ENCODE results near the gene POMT1.
"Not testable (repeated sequence)": the region's sequence is repeated elsewhere in the genome, so short reads cannot be mapped to it uniquely, and the experiment has no call there.

POMT1 gene

GRCh38 chr9:131505012-131505411 is 2.3 kb downstream of the POMT1 start:
- H3K36me3 ChIP-seq (ENCODE audit: insufficient read depth, low read depth, low read length): peaks cover 31% of the 10 kb centered on the region

GRCh38 chr9:131511416-131511815 is 8.7 kb downstream of the POMT1 start:
- Histone ChIP-seq H3K27me3 (ENCODE audit: insufficient read depth, low read length) (no peaks in the 10 kb centered on the region), H3K4me3 (ENCODE audit: low read length) (no peak overlapping the region), H3K27ac (ENCODE audit: low read length) (no peak overlapping the region), H3K36me3 (ENCODE audit: insufficient read depth, low read depth, low read length) (peaks cover 77% of the 10 kb centered on the region), H3K9me3 (ENCODE audit: insufficient read depth, low read depth, low read length) (no peaks in the 10 kb centered on the region), H3K4me1 (ENCODE audit: insufficient read depth, low read length) (no peaks in the 10 kb centered on the region), H3K9ac (ENCODE audit: low read depth, low read length) (no peak overlapping the region)

More at GRCh38 chr9:131505012-131505411, 2.3 kb downstream of the POMT1 start:
- Histone ChIP-seq H3K27ac (ENCODE audit: low read length) (no peak overlapping the region), H3K4me1 (ENCODE audit: insufficient read depth, low read length) (no peaks in the 10 kb centered on the region), H3K4me3 (ENCODE audit: low read length) (no peak overlapping the region), H3K27me3 (ENCODE audit: insufficient read depth, low read length) (peaks cover 14% of the 10 kb centered on the region), H3K9me3 (ENCODE audit: insufficient read depth, low read depth, low read length) (no peaks in the 10 kb centered on the region), H3K9ac (ENCODE audit: low read depth, low read length) (no peak overlapping the region)

GRCh38 chr9:131511880-131512279 is 9.2 kb downstream of the POMT1 start:
- H3K4me3 ChIP-seq (ENCODE audit: low read length): no peak overlapping the region
- H3K9ac ChIP-seq (ENCODE audit: low read depth, low read length): no peak overlapping the region
- H3K4me1 ChIP-seq (ENCODE audit: insufficient read depth, low read length): no peaks in the 10 kb centered on the region
- H3K9me3 ChIP-seq (ENCODE audit: insufficient read depth, low read depth, low read length): no peaks in the 10 kb centered on the region
- no peaks in the 10 kb centered on the region for H3K27me3 ChIP-seq (ENCODE audit: insufficient read depth, low read length)
- H3K36me3 ChIP-seq (ENCODE audit: insufficient read depth, low read depth, low read length): peaks cover 80% of the 10 kb centered on the region
- H3K27ac ChIP-seq (ENCODE audit: low read length): no peak overlapping the region

- no peak overlapping the region for H3K9ac ChIP-seq (ENCODE audit: low read depth, low read length)
- H3K27ac ChIP-seq (ENCODE audit: low read length): no peak overlapping the region
- peaks cover 82% of the 10 kb centered on the region for H3K36me3 ChIP-seq (ENCODE audit: insufficient read depth, low read depth, low read length)
- H3K4me1 ChIP-seq (ENCODE audit: insufficient read depth, low read length): no peaks in the 10 kb centered on the region
- no peaks in the 10 kb centered on the region for H3K9me3 ChIP-seq (ENCODE audit: insufficient read depth, low read depth, low read length)
- H3K4me3 ChIP-seq (ENCODE audit: low read length): no peak overlapping the region
- H3K27me3 ChIP-seq (ENCODE audit: insufficient read depth, low read length): no peaks in the 10 kb centered on the region
Observed at GRCh38 chr9:131513177-131513576, 10.5 kb downstream of the POMT1 start.

GRCh38 chr9:131515559-131516031 is 12.9 kb downstream of the POMT1 start:
- not testable (repeated sequence) for H3K9me3 ChIP-seq (ENCODE audit: insufficient read depth, low read depth, low read length); H3K27ac ChIP-seq (ENCODE audit: low read length); H3K4me3 ChIP-seq (ENCODE audit: low read length); H3K27me3 ChIP-seq (ENCODE audit: insufficient read depth, low read length); H3K9ac ChIP-seq (ENCODE audit: low read depth, low read length); H3K4me1 ChIP-seq (ENCODE audit: insufficient read depth, low read length)
- H3K36me3 ChIP-seq (ENCODE audit: insufficient read depth, low read depth, low read length): peaks cover 89% of the 10 kb centered on the region

- Histone ChIP-seq H3K4me1 (ENCODE audit: insufficient read depth, low read length) (no peaks in the 10 kb centered on the region), H3K36me3 (ENCODE audit: insufficient read depth, low read depth, low read length) (peaks cover 89% of the 10 kb centered on the region), H3K27ac (ENCODE audit: low read length) (no peak overlapping the region), H3K9me3 (ENCODE audit: insufficient read depth, low read depth, low read length) (no peaks in the 10 kb centered on the region), H3K27me3 (ENCODE audit: insufficient read depth, low read length) (no peaks in the 10 kb centered on the region), H3K9ac (ENCODE audit: low read depth, low read length) (no peak overlapping the region), H3K4me3 (ENCODE audit: low read length) (no peak overlapping the region)
Observed at GRCh38 chr9:131516100-131516499, 13.4 kb downstream of the POMT1 start.

- H3K4me3 ChIP-seq (ENCODE audit: low read length): no peak overlapping the region
- H3K27ac ChIP-seq (ENCODE audit: low read length): no peak overlapping the region
- H3K4me1 ChIP-seq (ENCODE audit: insufficient read depth, low read length): no peaks in the 10 kb centered on the region
- H3K27me3 ChIP-seq (ENCODE audit: insufficient read depth, low read length): no peaks in the 10 kb centered on the region
- no peak overlapping the region for H3K9ac ChIP-seq (ENCODE audit: low read depth, low read length)
- no peaks in the 10 kb centered on the region for H3K9me3 ChIP-seq (ENCODE audit: insufficient read depth, low read depth, low read length)
- H3K36me3 ChIP-seq (ENCODE audit: insufficient read depth, low read depth, low read length): peaks cover 89% of the 10 kb centered on the region
Observed at GRCh38 chr9:131516930-131517329, 14.2 kb downstream of the POMT1 start.

- no peak overlapping the region for H3K27ac ChIP-seq (ENCODE audit: low read length)
- no peaks in the 10 kb centered on the region for H3K27me3 ChIP-seq (ENCODE audit: insufficient read depth, low read length)
- no peak overlapping the region for H3K4me3 ChIP-seq (ENCODE audit: low read length)
- H3K9me3 ChIP-seq (ENCODE audit: insufficient read depth, low read depth, low read length): no peaks in the 10 kb centered on the region
- H3K9ac ChIP-seq (ENCODE audit: low read depth, low read length): no peak overlapping the region
- H3K36me3 ChIP-seq (ENCODE audit: insufficient read depth, low read depth, low read length): peaks cover 91% of the 10 kb centered on the region
- no peaks in the 10 kb centered on the region for H3K4me1 ChIP-seq (ENCODE audit: insufficient read depth, low read length)
Observed at GRCh38 chr9:131517761-131518190, 15.1 kb downstream of the POMT1 start.

- Histone ChIP-seq H3K36me3 (ENCODE audit: insufficient read depth, low read depth, low read length) (peaks cover 89% of the 10 kb centered on the region), H3K9me3 (ENCODE audit: insufficient read depth, low read depth, low read length) (no peaks in the 10 kb centered on the region), H3K27me3 (ENCODE audit: insufficient read depth, low read length) (no peaks in the 10 kb centered on the region), H3K9ac (ENCODE audit: low read depth, low read length) (no peak overlapping the region), H3K4me3 (ENCODE audit: low read length) (no peak overlapping the region), H3K27ac (ENCODE audit: low read length) (no peak overlapping the region), H3K4me1 (ENCODE audit: insufficient read depth, low read length) (no peaks in the 10 kb centered on the region)
Observed at GRCh38 chr9:131518553-131518952, 15.8 kb downstream of the POMT1 start.

GRCh38 chr9:131520503-131520902 is 17.8 kb downstream of the POMT1 start:
- Histone ChIP-seq H3K27ac (ENCODE audit: low read length) (no peak overlapping the region), H3K4me3 (ENCODE audit: low read length) (no peak overlapping the region), H3K9ac (ENCODE audit: low read depth, low read length) (no peak overlapping the region), H3K9me3 (ENCODE audit: insufficient read depth, low read depth, low read length) (no peaks in the 10 kb centered on the region), H3K4me1 (ENCODE audit: insufficient read depth, low read length) (no peaks in the 10 kb centered on the region), H3K36me3 (ENCODE audit: insufficient read depth, low read depth, low read length) (peaks cover 94% of the 10 kb centered on the region), H3K27me3 (ENCODE audit: insufficient read depth, low read length) (no peaks in the 10 kb centered on the region)

GRCh38 chr9:131521203-131521602 is 18.5 kb downstream of the POMT1 start:
- H3K4me1 ChIP-seq (ENCODE audit: insufficient read depth, low read length): no peaks in the 10 kb centered on the region
- H3K4me3 ChIP-seq (ENCODE audit: low read length): no peak overlapping the region
- no peaks in the 10 kb centered on the region for H3K27me3 ChIP-seq (ENCODE audit: insufficient read depth, low read length)
- peaks cover 94% of the 10 kb centered on the region for H3K36me3 ChIP-seq (ENCODE audit: insufficient read depth, low read depth, low read length)
- H3K9ac ChIP-seq (ENCODE audit: low read depth, low read length): no peak overlapping the region
- no peak overlapping the region for H3K27ac ChIP-seq (ENCODE audit: low read length)
- H3K9me3 ChIP-seq (ENCODE audit: insufficient read depth, low read depth, low read length): no peaks in the 10 kb centered on the region

GRCh38 chr9:131521822-131522221 is 19.1 kb downstream of the POMT1 start:
- no peaks in the 10 kb centered on the region for H3K9me3 ChIP-seq (ENCODE audit: insufficient read depth, low read depth, low read length)
- no peaks in the 10 kb centered on the region for H3K27me3 ChIP-seq (ENCODE audit: insufficient read depth, low read length)
- H3K4me3 ChIP-seq (ENCODE audit: low read length): no peak overlapping the region
- H3K36me3 ChIP-seq (ENCODE audit: insufficient read depth, low read depth, low read length): peaks cover 94% of the 10 kb centered on the region
- H3K27ac ChIP-seq (ENCODE audit: low read length): no peak overlapping the region
- H3K4me1 ChIP-seq (ENCODE audit: insufficient read depth, low read length): no peaks in the 10 kb centered on the region
- no peak overlapping the region for H3K9ac ChIP-seq (ENCODE audit: low read depth, low read length)

Data from iPS-20b (cell line).